HG03469 (cell line): ENCODE measurements around the gene USP27X.

Experiments used
- ATAC-seq: cut with Tn5 transposase; IDR thresholded peaks from one replicate; pipeline ENCODE4 v1.9.1; 2021; ENCODE audit warnings: mild to moderate bottlenecking, moderate library complexity, moderate number of reproducible peaks; ENCODE audit not compliant: unreplicated experiment

The USP27X gene

GRCh38 chrX:49878834-49879655, at the start of gene USP27X:
Gene USP27X (plus strand): TSS chrX:49879484. CDS start chrX:49880308, 824 bp downstream.
- peak; percentile 79 for ATAC-seq

GRCh38 chrX:49838374-49838773, 40.9 kb upstream of the USP27X start:
- ATAC-seq: no peak

- no peak for ATAC-seq
Measured at GRCh38 chrX:49840679-49841078, 38.6 kb upstream of the USP27X start.

- no peak for ATAC-seq
Measured at GRCh38 chrX:49842621-49843020, 36.7 kb upstream of the USP27X start.

GRCh38 chrX:49844611-49845010, 34.7 kb upstream of the USP27X start:
- no peak for ATAC-seq

- ATAC-seq: peak; percentile 88
Measured at GRCh38 chrX:49845701-49846403, 33.4 kb upstream of the USP27X start.

- ATAC-seq: no peak
Measured at GRCh38 chrX:49846522-49846921, 32.8 kb upstream of the USP27X start.

- no peak for ATAC-seq
Measured at GRCh38 chrX:49848275-49848674, 31.0 kb upstream of the USP27X start.

- ATAC-seq: no peak
Measured at GRCh38 chrX:49850028-49850427, 29.3 kb upstream of the USP27X start.

GRCh38 chrX:49853661-49854060, 25.6 kb upstream of the USP27X start:
- no peak for ATAC-seq

GRCh38 chrX:49856819-49857218, 22.5 kb upstream of the USP27X start:
- ATAC-seq: no peak

GRCh38 chrX:49858341-49858740, 20.9 kb upstream of the USP27X start:
- ATAC-seq: no peak

- no peak for ATAC-seq
Measured at GRCh38 chrX:49859491-49859890, 19.8 kb upstream of the USP27X start.

GRCh38 chrX:49860867-49861535, 18.3 kb upstream of the USP27X start:
- ATAC-seq: no peak

GRCh38 chrX:49862093-49862492, 17.2 kb upstream of the USP27X start:
- no peak for ATAC-seq

- no peak for ATAC-seq
Measured at GRCh38 chrX:49868739-49869138, 10.5 kb upstream of the USP27X start.

- ATAC-seq: no peak
Measured at GRCh38 chrX:49876750-49877149, 2.5 kb upstream of the USP27X start.

- ATAC-seq: no peak
Measured at GRCh38 chrX:49877397-49878101, 1.7 kb upstream of the USP27X start.

GRCh38 chrX:49878128-49878833, 1.0 kb upstream of the USP27X start:
- ATAC-seq: no peak

GRCh38 chrX:49879656-49880277, 483 bp downstream of the USP27X start:
- no peak for ATAC-seq
